Endodermal cell (in vitro differentiated cells): ENCODE measurements around the gene ANKRD44. TPM values are rescaled to one million over a fixed set of nuclear protein-coding genes. Genes with fewer than 3 reads are reported as not detected.
A peak's percentile ranks its signal among the peaks of the same experiment; 100 is the strongest.

Source experiments
- DNase-seq: peaks from one replicate; pipeline ENCODE4 v3.0.0-alpha.2; 2017
- H3K27ac ChIP-seq: 2 replicates; pipeline ENCODE4 v1.5.1; 2013; ENCODE audit warnings: mild to moderate bottlenecking, low read depth, low read length, moderate library complexity
- H3K27me3 ChIP-seq: 2 replicates; pipeline ENCODE4 v1.6.1; 2013; ENCODE audit warnings: mild to moderate bottlenecking, low read length, moderate library complexity; ENCODE audit not compliant: insufficient read depth, control insufficient read depth, poor library complexity, severe bottlenecking
- H3K36me3 ChIP-seq: 2 replicates; pipeline ENCODE4 v1.7.0; 2013; ENCODE audit warnings: mild to moderate bottlenecking, low read length, moderate library complexity; ENCODE audit not compliant: control insufficient read depth, insufficient read depth
- H3K4me1 ChIP-seq: one replicate; pipeline ENCODE4 v1.7.0; 2013; ENCODE audit warnings: low read length; ENCODE audit not compliant: control insufficient read depth, insufficient read depth
- H3K4me3 ChIP-seq: 2 replicates; pipeline ENCODE4 v1.5.1; 2013; ENCODE audit warnings: mild to moderate bottlenecking, low read length, moderate library complexity
- H3K9ac ChIP-seq: 2 replicates; pipeline ENCODE4 v1.6.1; 2013; ENCODE audit warnings: mild to moderate bottlenecking, low read length, moderate library complexity; ENCODE audit not compliant: poor library complexity, severe bottlenecking; ENCODE audit errors: extremely low read depth
- H3K9me3 ChIP-seq: 2 replicates; pipeline ENCODE4 v1.6.1; 2013; ENCODE audit warnings: mild to moderate bottlenecking, low read length, moderate library complexity; ENCODE audit not compliant: control insufficient read depth
- H3K27ac Mint-ChIP-seq: 2 replicates; pipeline ENCODE4 v1.8.0; 2020; ENCODE audit warnings: mixed read lengths
- H3K27me3 Mint-ChIP-seq: 2 replicates; pipeline ENCODE4 v1.8.0; 2021; ENCODE audit warnings: mild to moderate bottlenecking, mixed read lengths; ENCODE audit not compliant: insufficient read depth
- H3K36me3 Mint-ChIP-seq: 2 replicates; pipeline ENCODE4 v1.8.0; 2020; ENCODE audit warnings: low read depth, mixed read lengths
- H3K4me1 Mint-ChIP-seq: 2 replicates; pipeline ENCODE4 v1.8.0; 2020; ENCODE audit warnings: mixed read lengths
- H3K4me3 Mint-ChIP-seq: 2 replicates; pipeline ENCODE4 v1.8.0; 2020; ENCODE audit warnings: mild to moderate bottlenecking, moderate library complexity, mixed read lengths
- H3K9me3 Mint-ChIP-seq: 2 replicates; pipeline ENCODE4 v1.8.0; 2020; ENCODE audit warnings: mild to moderate bottlenecking, mixed read lengths
- CTCF ChIP-seq: fragments of 200-600 bp; sonication (generic); conservative IDR thresholded peaks from 2 replicates; pipeline ENCODE4 v1.5.0; 2021; ENCODE audit warnings: antibody characterized with exemption, mild to moderate bottlenecking
- WGBS, 2 experiments: methylation state at CpG; one replicate each; pipeline versions ENCODE4 v1.1.5 to v1.1.7; 2013; ENCODE audit warnings: missing lambda C conversion rate in 2 of 2, mixed read lengths in 1 of 2; ENCODE audit not compliant: insufficient coverage in 1 of 2, insufficient read length in 1 of 2; 5-methylcytosine and 5-hydroxymethylcytosine counted together
- total RNA-seq, 2 donors: library from RNA; stranded (reverse); fragmentation: NEBNext Ultra II Directional in 1 of 2; extraction: Animal tissue kit (Norgen Biotek cat#: 25700) in 1 of 2; gene quantifications; 2 replicates in 1 of 2; 3 replicates in 1 of 2; pipeline ENCODE4 v1.2.1, GENCODE V29; 2021

The ANKRD44 gene
- total RNA-seq, 2 donors from 2014 or later: 6.2 to 10.6 TPM

- DNase-seq: no peak
- no peaks in the 10 kb centered on the region for H3K9me3 ChIP-seq
- Mint-ChIP-seq H3K4me3 (no peak overlapping the region), H3K9me3 (no peaks in the 10 kb centered on the region), H3K4me1 (peaks cover 4% of the 10 kb centered on the region), H3K27ac (no peak overlapping the region), H3K27me3 (no peaks in the 10 kb centered on the region), H3K36me3 (no peaks in the 10 kb centered on the region)
- H3K36me3 ChIP-seq: no peaks in the 10 kb centered on the region
- H3K27ac ChIP-seq: peak overlapping the region; percentile 71
- H3K9ac ChIP-seq: no peak overlapping the region
- H3K27me3 ChIP-seq: no peaks in the 10 kb centered on the region
- no peak overlapping the region for H3K4me3 ChIP-seq
- no peak for TF ChIP-seq CTCF
- no peaks in the 10 kb centered on the region for H3K4me1 ChIP-seq
These were observed 54.6 kb downstream of the ANKRD44 start for GRCh38 chr2:197256021-197256420.

GRCh38 chr2:197255543-197255942, 55.0 kb downstream of the ANKRD44 start:
- no peak overlapping the region for H3K9ac ChIP-seq

GRCh38 chr2:197254776-197255530, 55.6 kb downstream of the ANKRD44 start:
- H3K4me1 ChIP-seq: no peaks in the 10 kb centered on the region
- H3K9ac ChIP-seq: no peak overlapping the region
- no peaks in the 10 kb centered on the region for H3K36me3 Mint-ChIP-seq
- TF ChIP-seq CTCF: no peak
- 70 to 100% methylated on average over 1 to 5 of the region's 5 CpGs for WGBS, 2 experiments
- no peak overlapping the region for H3K27ac Mint-ChIP-seq
- H3K4me1 Mint-ChIP-seq: peaks cover 4% of the 10 kb centered on the region
- DNase-seq: no peak
- no peaks in the 10 kb centered on the region for H3K27me3 ChIP-seq
- no peak overlapping the region for H3K4me3 Mint-ChIP-seq
- H3K27me3 Mint-ChIP-seq: no peaks in the 10 kb centered on the region
- H3K27ac ChIP-seq: peak overlapping the region; percentile 71
- H3K9me3 Mint-ChIP-seq: no peaks in the 10 kb centered on the region
- no peak overlapping the region for H3K4me3 ChIP-seq
- no peaks in the 10 kb centered on the region for H3K9me3 ChIP-seq
- H3K36me3 ChIP-seq: no peaks in the 10 kb centered on the region

More at GRCh38 chr2:197255543-197255942, 55.0 kb downstream of the ANKRD44 start:
- Histone ChIP-seq H3K27me3 (no peaks in the 10 kb centered on the region), H3K9me3 (no peaks in the 10 kb centered on the region), H3K4me3 (no peak overlapping the region), H3K36me3 (no peaks in the 10 kb centered on the region), H3K27ac (peak overlapping the region; percentile 71), H3K4me1 (no peaks in the 10 kb centered on the region)
- peak; percentile 78 for DNase-seq
- Mint-ChIP-seq H3K4me3 (no peak overlapping the region), H3K36me3 (no peaks in the 10 kb centered on the region), H3K27me3 (no peaks in the 10 kb centered on the region), H3K9me3 (no peaks in the 10 kb centered on the region), H3K4me1 (peaks cover 4% of the 10 kb centered on the region), H3K27ac (no peak overlapping the region)
- 62 to 68% methylated on average over 7 to 9 of the region's 9 CpGs for WGBS, 2 experiments
- no peak for TF ChIP-seq CTCF
